DOHH2 (cell line): Measurements from ENCODE around the gene MRPL10.
A peak's percentile ranks its signal among the peaks of the same experiment; 100 is the strongest.

ENCODE experiments used
- H3F3A ChIP-seq: fragments of 200-600 bp; sonication (generic), shearing (Covaris generic); 2 replicates; pipeline ENCODE4 v1.6.0; 2016; ENCODE audit warnings: antibody characterized with exemption, mild to moderate bottlenecking; ENCODE audit not compliant: control insufficient read depth, insufficient read depth
- H3K27ac ChIP-seq: fragments of 200-600 bp; sonication (generic); 2 replicates; pipeline ENCODE4 v1.5.1; 2014; ENCODE audit warnings: low read depth, mild to moderate bottlenecking, low read length, moderate library complexity
- H3K27me3 ChIP-seq: fragments of 200-600 bp; sonication (generic); 2 replicates; pipeline ENCODE4 v1.6.1; 2014; ENCODE audit warnings: mild to moderate bottlenecking, low read length, mixed read lengths; ENCODE audit not compliant: control insufficient read depth
- H3K36me3 ChIP-seq: fragments of 200-600 bp; sonication (generic); 2 replicates; pipeline ENCODE4 v1.6.1; 2014; ENCODE audit warnings: mild to moderate bottlenecking, low read length, moderate library complexity, mixed read lengths; ENCODE audit not compliant: control insufficient read depth
- H3K4me1 ChIP-seq: fragments of 200-600 bp; sonication (generic); 2 replicates; pipeline ENCODE4 v1.6.1; 2014; ENCODE audit warnings: mild to moderate bottlenecking, low read length, mixed read lengths; ENCODE audit not compliant: control insufficient read depth
- H3K4me2 ChIP-seq: fragments of 200-600 bp; sonication (generic); 2 replicates; pipeline ENCODE4 v1.6.0; 2014; ENCODE audit warnings: mild to moderate bottlenecking, low read length, moderate library complexity
- H3K4me3 ChIP-seq: fragments of 200-600 bp; sonication (generic); 2 replicates; pipeline ENCODE4 v1.5.1; 2014; ENCODE audit warnings: mild to moderate bottlenecking, low read length, mixed read lengths
- H3K79me2 ChIP-seq: fragments of 200-600 bp; sonication (generic); 2 replicates; pipeline ENCODE4 v1.6.1; 2014; ENCODE audit warnings: mild to moderate bottlenecking, low read length, mixed read lengths; ENCODE audit not compliant: control insufficient read depth
- H3K9me2 ChIP-seq: fragments of 200-600 bp; sonication (generic); replicated peaks from 2 replicates; pipeline ENCODE4 v1.6.1; 2014; ENCODE audit warnings: mild to moderate bottlenecking, low read length, mixed read lengths; ENCODE audit not compliant: control insufficient read depth
- H3K9me3 ChIP-seq: fragments of 200-600 bp; sonication (generic); 2 replicates; pipeline ENCODE4 v1.6.1; 2014; ENCODE audit warnings: antibody characterized with exemption, low read length, mixed read lengths; ENCODE audit not compliant: control insufficient read depth, insufficient read depth
- H4K20me1 ChIP-seq: fragments of 200-600 bp; sonication (generic); 2 replicates; pipeline ENCODE4 v1.6.0; 2014; ENCODE audit warnings: low read depth, mild to moderate bottlenecking, antibody characterized with exemption, low read length, moderate library complexity; ENCODE audit not compliant: control insufficient read depth, insufficient read depth
- EZH2phosphoT487 ChIP-seq: fragments of 200-600 bp; sonication (generic); IDR thresholded peaks from 2 replicates; pipeline ENCODE4 v1.6.1; 2017; ENCODE audit warnings: borderline replicate concordance, mild to moderate bottlenecking, antibody characterized with exemption, low read length, moderate library complexity, mixed read lengths
- TF ChIP-seq, protein P1 (sequence below): fragments of 200-600 bp; sonication (generic); IDR thresholded peaks from one replicate; pipeline ENCODE4 v1.5.1; 2014; ENCODE audit warnings: antibody characterized with exemption, mild to moderate bottlenecking, low read depth, low read length; ENCODE audit not compliant: poor library complexity, severe bottlenecking

Gene MRPL10

GRCh38 chr17:47855737-47856136, 24.4 kb upstream of the MRPL10 start:
- H3K9me2 ChIP-seq, result no peaks in the 10 kb centered on the region
- H3K36me3 ChIP-seq, result no peaks in the 10 kb centered on the region
- TF ChIP-seq, protein P1, sequence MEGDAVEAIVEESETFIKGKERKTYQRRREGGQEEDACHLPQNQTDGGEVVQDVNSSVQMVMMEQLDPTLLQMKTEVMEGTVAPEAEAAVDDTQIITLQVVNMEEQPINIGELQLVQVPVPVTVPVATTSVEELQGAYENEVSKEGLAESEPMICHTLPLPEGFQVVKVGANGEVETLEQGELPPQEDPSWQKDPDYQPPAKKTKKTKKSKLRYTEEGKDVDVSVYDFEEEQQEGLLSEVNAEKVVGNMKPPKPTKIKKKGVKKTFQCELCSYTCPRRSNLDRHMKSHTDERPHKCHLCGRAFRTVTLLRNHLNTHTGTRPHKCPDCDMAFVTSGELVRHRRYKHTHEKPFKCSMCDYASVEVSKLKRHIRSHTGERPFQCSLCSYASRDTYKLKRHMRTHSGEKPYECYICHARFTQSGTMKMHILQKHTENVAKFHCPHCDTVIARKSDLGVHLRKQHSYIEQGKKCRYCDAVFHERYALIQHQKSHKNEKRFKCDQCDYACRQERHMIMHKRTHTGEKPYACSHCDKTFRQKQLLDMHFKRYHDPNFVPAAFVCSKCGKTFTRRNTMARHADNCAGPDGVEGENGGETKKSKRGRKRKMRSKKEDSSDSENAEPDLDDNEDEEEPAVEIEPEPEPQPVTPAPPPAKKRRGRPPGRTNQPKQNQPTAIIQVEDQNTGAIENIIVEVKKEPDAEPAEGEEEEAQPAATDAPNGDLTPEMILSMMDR, result no peak
- TF ChIP-seq EZH2phosphoT487, result no peak
- no peaks in the 10 kb centered on the region for H3K9me3 ChIP-seq
- H4K20me1 ChIP-seq, result no peaks in the 10 kb centered on the region
- peaks cover 70% of the 10 kb centered on the region for H3K27me3 ChIP-seq
- no peak overlapping the region for H3K4me3 ChIP-seq
- no peak overlapping the region for H3K4me2 ChIP-seq
- no peaks in the 10 kb centered on the region for H3K79me2 ChIP-seq
- no peaks in the 10 kb centered on the region for H3K4me1 ChIP-seq
- H3F3A ChIP-seq, result no peaks in the 10 kb centered on the region
- H3K27ac ChIP-seq, result no peak overlapping the region

DNA sequence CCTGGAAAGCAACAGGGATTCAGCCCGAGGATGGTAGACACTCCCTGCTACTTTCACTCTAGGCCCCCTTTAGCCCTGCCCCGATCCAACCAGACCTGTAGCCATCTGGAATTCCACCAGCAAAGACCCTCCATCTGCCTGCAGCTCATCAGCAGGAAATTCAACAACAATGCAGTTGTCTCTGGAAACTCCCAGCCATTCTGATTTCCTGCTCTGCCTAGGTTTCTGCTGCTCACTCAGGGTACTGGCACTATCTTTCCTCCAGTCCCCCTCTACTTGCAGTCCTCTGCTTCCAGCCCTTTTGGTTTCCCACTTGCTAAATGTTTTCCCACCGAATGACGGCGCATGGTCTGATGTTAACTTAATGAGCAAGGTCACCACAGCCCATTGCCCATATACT, 22.3 kb upstream of the MRPL10 start:
- H3K27me3 ChIP-seq, result peaks cover 86% of the 10 kb centered on the region
- no peaks in the 10 kb centered on the region for H3K36me3 ChIP-seq
- no peak overlapping the region for H3K27ac ChIP-seq
- no peaks in the 10 kb centered on the region for H3K9me2 ChIP-seq
- no peaks in the 10 kb centered on the region for H3F3A ChIP-seq
- no peak overlapping the region for H3K4me3 ChIP-seq
- no peak overlapping the region for H3K4me2 ChIP-seq
- TF ChIP-seq EZH2phosphoT487, result no peak
- TF ChIP-seq, protein P1, result no peak
- H3K4me1 ChIP-seq, result no peaks in the 10 kb centered on the region
- H3K79me2 ChIP-seq, result no peaks in the 10 kb centered on the region
- H3K9me3 ChIP-seq, result no peaks in the 10 kb centered on the region
- no peaks in the 10 kb centered on the region for H4K20me1 ChIP-seq

DNA sequence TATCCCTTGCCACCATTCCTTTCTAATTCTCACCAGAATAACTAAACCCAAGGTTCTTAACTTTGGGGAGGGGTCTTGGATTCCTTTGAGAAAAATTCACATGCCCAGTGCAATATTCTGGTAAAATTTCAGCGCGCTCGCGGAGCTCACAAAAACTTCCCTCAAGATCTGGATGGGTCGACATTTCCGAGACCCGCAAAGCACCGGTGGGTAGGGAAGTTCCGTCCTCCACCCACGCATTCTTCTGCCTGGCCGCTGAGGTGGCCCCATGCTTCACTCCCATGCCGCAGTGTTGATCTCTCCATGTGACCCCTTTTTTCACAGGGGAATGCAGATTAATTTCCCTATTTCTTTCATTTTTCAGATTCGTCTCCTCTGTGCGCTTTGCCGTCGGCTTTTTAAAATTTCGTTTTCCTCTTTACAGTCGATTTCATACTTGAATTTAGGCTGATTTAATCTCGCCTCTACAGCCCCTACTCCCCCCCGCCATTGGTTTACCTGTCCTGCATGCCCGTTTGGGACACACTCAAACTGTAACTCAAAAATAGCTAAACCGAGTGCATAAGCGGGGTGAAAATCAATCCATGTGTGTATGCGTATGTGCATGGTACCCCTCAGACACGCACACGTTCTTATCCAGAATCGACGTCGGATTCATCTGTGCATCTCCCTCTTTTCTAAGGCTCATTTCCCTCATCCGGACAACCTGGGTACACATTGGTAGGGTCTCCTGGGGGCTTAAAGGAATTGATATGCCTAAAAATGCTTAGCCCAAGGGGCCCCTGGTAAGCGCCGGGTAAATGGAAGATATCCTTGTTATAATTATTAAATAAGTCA, 21.0 kb upstream of the MRPL10 start:
- Histone ChIP-seq H3F3A (no peaks in the 10 kb centered on the region), H3K4me1 (no peaks in the 10 kb centered on the region), H4K20me1 (no peaks in the 10 kb centered on the region), H3K27me3 (peaks cover 83% of the 10 kb centered on the region), H3K36me3 (no peaks in the 10 kb centered on the region), H3K27ac (no peak overlapping the region), H3K4me2 (no peak overlapping the region), H3K4me3 (no peak overlapping the region), H3K79me2 (no peaks in the 10 kb centered on the region), H3K9me2 (no peaks in the 10 kb centered on the region), H3K9me3 (no peaks in the 10 kb centered on the region)
- TF ChIP-seq, protein P1, result no peak
- TF ChIP-seq EZH2phosphoT487, result 0 out of 2 replicates have a peak, but pooled peaks have one; percentile 41
